MCF 10A (cell line): ENCODE measurements around the gene FBLN5. TPM values are rescaled to one million over a fixed set of nuclear protein-coding genes. Genes with fewer than 3 reads are reported as not detected.

Experiments
- BruUV-seq: library from RNA; stranded (reverse); fragments of 400-500 nt; replicated peaks from 2 replicates; lab custom pipeline; 2021; lab: Mats Ljungman, UMichigan
- CTCF ChIA-PET: fragments of 300-600 bp; sonication (Branson Sonifier 250); formaldehyde crosslinking; extraction: SDS; loops from one replicate; lab custom pipeline; 2021; ENCODE audit warnings: antibody characterized with exemption, inconsistent platforms; lab: Yijun Ruan, JAX
- POLR2A ChIA-PET: fragments of 300-600, 350-650 bp; sonication (Branson Sonifier 250); formaldehyde crosslinking; extraction: SDS; loops from one replicate; lab custom pipeline; 2020; ENCODE audit warnings: antibody characterized with exemption, inconsistent platforms; lab: Yijun Ruan, JAX
- DNase-seq: peaks from one replicate; pipeline ENCODE4 v3.0.0-alpha.2; 2018; ENCODE audit not compliant: unreplicated experiment
- H3K27ac Mint-ChIP-seq: one replicate; pipeline ENCODE4 v1.8.0; 2022; ENCODE audit warnings: mild to moderate bottlenecking, low read depth, mixed read lengths; ENCODE audit not compliant: unreplicated experiment
- H3K27me3 Mint-ChIP-seq: one replicate; pipeline ENCODE4 v1.8.0; 2022; ENCODE audit warnings: mixed read lengths; ENCODE audit not compliant: insufficient read depth, unreplicated experiment
- H3K36me3 Mint-ChIP-seq: one replicate; pipeline ENCODE4 v1.8.0; 2022; ENCODE audit warnings: mild to moderate bottlenecking, moderate library complexity, mixed read lengths; ENCODE audit not compliant: insufficient read depth, unreplicated experiment
- H3K4me1 Mint-ChIP-seq: one replicate; pipeline ENCODE4 v1.8.0; 2022; ENCODE audit warnings: mixed read lengths; ENCODE audit not compliant: insufficient read depth, unreplicated experiment
- H3K4me3 Mint-ChIP-seq: one replicate; pipeline ENCODE4 v1.8.0; 2022; ENCODE audit warnings: mild to moderate bottlenecking, moderate library complexity, mixed read lengths; ENCODE audit not compliant: unreplicated experiment
- H3K9me3 Mint-ChIP-seq: one replicate; pipeline ENCODE4 v1.8.0; 2022; ENCODE audit warnings: mixed read lengths; ENCODE audit not compliant: unreplicated experiment
- CTCF ChIP-seq: fragments of 200-600 bp; IDR thresholded peaks from one replicate; pipeline ENCODE4 v1.8.0; 2022; ENCODE audit warnings: antibody characterized with exemption, mild to moderate bottlenecking; ENCODE audit not compliant: unreplicated experiment
- intact Hi-C: fragments of 100-400 bp; cut with micrococcal nuclease; formaldehyde crosslinking; loops from 2 replicates; pipeline ENCODE4 v1.14.1; 2022
- total RNA-seq: library from RNA; stranded (reverse); gene quantifications from 2 replicates; pipeline ENCODE4 v1.2.3, GENCODE V29; 2022

FBLN5 gene
- total RNA-seq, 1 experiment from 2014 or later, result 14.8 TPM

GRCh38 chr14:91910196-91910595 lies 37.3 kb downstream of the FBLN5 start:
- Mint-ChIP-seq H3K4me1 (no peaks in the 10 kb centered on the region), H3K4me3 (no peak overlapping the region), H3K36me3 (no peaks in the 10 kb centered on the region), H3K27ac (no peak overlapping the region), H3K9me3 (no peaks in the 10 kb centered on the region), H3K27me3 (no peaks in the 10 kb centered on the region)
- DNase-seq, result no peak
- intact Hi-C loops, result no loop called here
- TF ChIP-seq CTCF, result no peak
- no TSS peak for BruUV-seq
- ChIA-PET CTCF (interaction anchor here (1.2 to 6.7 kb wide), 5 partner anchors 35 to 262 kb away, joined by 3 to 87 read pairs (median 7); no protein-coding TSS in a partner anchor), POLR2A (no interaction called here)

GRCh38 chr14:91906374-91906773 lies 41.1 kb downstream of the FBLN5 start:
- Mint-ChIP-seq H3K4me1 (no peaks in the 10 kb centered on the region), H3K4me3 (no peak overlapping the region), H3K36me3 (no peaks in the 10 kb centered on the region), H3K27me3 (no peaks in the 10 kb centered on the region), H3K9me3 (no peaks in the 10 kb centered on the region), H3K27ac (no peak overlapping the region)
- intact Hi-C loops, result no loop called here
- no peak for DNase-seq
- ChIA-PET POLR2A (no interaction called here), CTCF (interaction anchor here (1.6 kb wide), 1 partner anchor 256 kb away, joined by 4 read pairs; no protein-coding TSS in a partner anchor)
- BruUV-seq, result no TSS peak
- TF ChIP-seq CTCF, result no peak

GRCh38 chr14:91904956-91905645 lies 42.4 kb downstream of the FBLN5 start:
- DNase-seq, result no peak
- no peaks in the 10 kb centered on the region for H3K36me3 Mint-ChIP-seq
- H3K9me3 Mint-ChIP-seq, result no peaks in the 10 kb centered on the region
- TF ChIP-seq CTCF, result no peak
- no peak overlapping the region for H3K27ac Mint-ChIP-seq
- ChIA-PET POLR2A (interaction anchor here (0.6 kb wide), 1 partner anchor 254 kb away, joined by 3 read pairs; no protein-coding TSS in a partner anchor), CTCF (interaction anchor here (0.8 to 1.6 kb wide), 3 partner anchors 92 to 255 kb away, joined by 3 to 4 read pairs (median 3); no protein-coding TSS in a partner anchor)
- H3K27me3 Mint-ChIP-seq, result no peaks in the 10 kb centered on the region
- BruUV-seq, result no TSS peak
- no peaks in the 10 kb centered on the region for H3K4me1 Mint-ChIP-seq
- no peak overlapping the region for H3K4me3 Mint-ChIP-seq
- intact Hi-C loops, result no loop called here

- Mint-ChIP-seq H3K36me3 (no peaks in the 10 kb centered on the region), H3K4me1 (no peaks in the 10 kb centered on the region), H3K27ac (no peak overlapping the region), H3K9me3 (no peaks in the 10 kb centered on the region), H3K4me3 (no peak overlapping the region), H3K27me3 (no peaks in the 10 kb centered on the region)
- intact Hi-C loops, result no loop called here
- no peak for DNase-seq
- no peak for TF ChIP-seq CTCF
- CTCF ChIA-PET, result interaction anchor here (0.8 to 1.0 kb wide), 2 partner anchors 92 to 252 kb away, joined by 3 read pairs; no protein-coding TSS in a partner anchor
- BruUV-seq, result no TSS peak
- POLR2A ChIA-PET, result no interaction called here
These were observed 43.0 kb downstream of the FBLN5 start for GRCh38 chr14:91904483-91904882.
